Loucy (cell line): ENCODE measurements around the gene LRRC17.

Experiments
- H2AFZ ChIP-seq: fragments of 200-600 bp; sonication (generic); 2 replicates; pipeline ENCODE4 v1.6.0; 2016; ENCODE audit warnings: antibody characterized with exemption, mild to moderate bottlenecking, low read length, moderate library complexity
- H3F3A ChIP-seq: fragments of 200-600 bp; 2 replicates; pipeline ENCODE4 v1.6.0; 2016; ENCODE audit warnings: antibody characterized with exemption, low read depth, mild to moderate bottlenecking
- H3K27me3 ChIP-seq: fragments of 200-600 bp; sonication (generic); 2 replicates; pipeline ENCODE4 v1.6.1; 2014; ENCODE audit warnings: low read length, mild to moderate bottlenecking; ENCODE audit not compliant: insufficient read depth, poor library complexity, severe bottlenecking
- H3K36me3 ChIP-seq: fragments of 200-600 bp; sonication (generic); 2 replicates; pipeline ENCODE4 v1.6.1; 2016; ENCODE audit warnings: low read length; ENCODE audit not compliant: insufficient read depth
- H3K4me1 ChIP-seq: fragments of 200-600 bp; sonication (generic); 2 replicates; pipeline ENCODE4 v1.5.1; 2014; ENCODE audit warnings: low read length, mild to moderate bottlenecking; ENCODE audit not compliant: insufficient read depth, poor library complexity, severe bottlenecking
- H3K4me2 ChIP-seq: fragments of 200-600 bp; sonication (generic); 2 replicates; pipeline ENCODE4 v1.6.0; 2014; ENCODE audit warnings: antibody characterized with exemption, low read length, low read depth, mild to moderate bottlenecking; ENCODE audit not compliant: poor library complexity, severe bottlenecking
- H3K4me3 ChIP-seq: fragments of 200-600 bp; sonication (generic); 2 replicates; pipeline ENCODE4 v1.5.1; 2014; ENCODE audit warnings: low read length, mild to moderate bottlenecking, mixed read lengths; ENCODE audit not compliant: poor library complexity, severe bottlenecking
- H3K79me2 ChIP-seq: fragments of 200-600 bp; sonication (generic); 2 replicates; pipeline ENCODE4 v1.6.1; 2014; ENCODE audit warnings: low read length; ENCODE audit not compliant: insufficient read depth
- H3K9ac ChIP-seq: fragments of 200-600 bp; sonication (generic); 2 replicates; pipeline ENCODE4 v1.6.0; 2014; ENCODE audit warnings: mild to moderate bottlenecking, low read depth, low read length, moderate library complexity; ENCODE audit not compliant: poor library complexity, severe bottlenecking
- H3K9me2 ChIP-seq: fragments of 200-600 bp; sonication (generic); replicated peaks from 2 replicates; pipeline ENCODE4 v1.6.1; 2016; ENCODE audit warnings: low read depth, low read length, mixed read lengths
- H3K9me3 ChIP-seq: fragments of 200-600 bp; sonication (generic); 2 replicates; pipeline ENCODE4 v1.6.1; 2014; ENCODE audit warnings: mild to moderate bottlenecking, antibody characterized with exemption, low read length, low read depth; ENCODE audit not compliant: insufficient read depth
- H4K20me1 ChIP-seq: fragments of 200-600 bp; sonication (generic); 2 replicates; pipeline ENCODE4 v1.6.0; 2014; ENCODE audit warnings: antibody characterized with exemption, low read length, mild to moderate bottlenecking; ENCODE audit not compliant: insufficient read depth, poor library complexity, severe bottlenecking
- CTCF ChIP-seq: fragments of 200-600 bp; sonication (generic); conservative IDR thresholded peaks from 2 replicates; pipeline ENCODE4 v1.5.1; 2014; ENCODE audit warnings: mild to moderate bottlenecking, antibody characterized with exemption, low read length
- EZH2phosphoT487 ChIP-seq: fragments of 200-600 bp; IDR thresholded peaks from 2 replicates; pipeline ENCODE4 v1.6.1; 2018; ENCODE audit warnings: antibody characterized with exemption, mild to moderate bottlenecking, moderate library complexity, borderline replicate concordance

The LRRC17 gene

GRCh38 chr7:102912742-102913141 is at the start of gene LRRC17:
Gene LRRC17 (plus strand): TSS chr7:102913000. CDS start chr7:102933914, 20,914 bp downstream.
- no peak for TF ChIP-seq CTCF
- no peak for TF ChIP-seq EZH2phosphoT487
- H3K4me1 ChIP-seq: no peaks in the 10 kb centered on the region
- H3K27me3 ChIP-seq: no peaks in the 10 kb centered on the region
- H3K9ac ChIP-seq: no peak within 1 kb of the TSS
- no peak within 1 kb of the TSS for H3K4me2 ChIP-seq
- H3K79me2 ChIP-seq: no peaks in the 10 kb centered on the region
- no peak within 1 kb of the TSS for H3K4me3 ChIP-seq
- no peak within 1 kb of the TSS for H2AFZ ChIP-seq
- H3K9me3 ChIP-seq: no peaks in the 10 kb centered on the region
- H3K36me3 ChIP-seq: no peaks in the 10 kb centered on the region
- no peaks in the 10 kb centered on the region for H3K9me2 ChIP-seq
- H3F3A ChIP-seq: no peaks in the 10 kb centered on the region
- H4K20me1 ChIP-seq: no peaks in the 10 kb centered on the region

GRCh38 chr7:102864958-102865357 is 47.8 kb upstream of the LRRC17 start:
- H4K20me1 ChIP-seq: no peaks in the 10 kb centered on the region
- H3K9me2 ChIP-seq: no peaks in the 10 kb centered on the region
- H3K4me2 ChIP-seq: no peak overlapping the region
- H3K4me3 ChIP-seq: no peak overlapping the region
- no peaks in the 10 kb centered on the region for H3K36me3 ChIP-seq
- no peaks in the 10 kb centered on the region for H3K9me3 ChIP-seq
- H3K27me3 ChIP-seq: no peaks in the 10 kb centered on the region
- H3F3A ChIP-seq: no peaks in the 10 kb centered on the region
- H3K79me2 ChIP-seq: no peaks in the 10 kb centered on the region
- no peak for TF ChIP-seq CTCF
- TF ChIP-seq EZH2phosphoT487: no peak
- no peaks in the 10 kb centered on the region for H3K4me1 ChIP-seq
- H3K9ac ChIP-seq: no peak overlapping the region
- no peak overlapping the region for H2AFZ ChIP-seq

GRCh38 chr7:102866535-102867215 is 46.1 kb upstream of the LRRC17 start:
- Histone ChIP-seq H3K9me3 (no peaks in the 10 kb centered on the region), H3F3A (no peaks in the 10 kb centered on the region), H3K4me2 (no peak overlapping the region), H4K20me1 (no peaks in the 10 kb centered on the region), H3K4me1 (no peaks in the 10 kb centered on the region), H3K79me2 (no peaks in the 10 kb centered on the region), H2AFZ (no peak overlapping the region), H3K36me3 (no peaks in the 10 kb centered on the region), H3K9ac (no peak overlapping the region), H3K27me3 (no peaks in the 10 kb centered on the region), H3K4me3 (no peak overlapping the region), H3K9me2 (no peaks in the 10 kb centered on the region)
- no peak for TF ChIP-seq CTCF
- TF ChIP-seq EZH2phosphoT487: no peak
